Glutamatergic neuron (in vitro differentiated cells): ENCODE data around the gene SELENOO. TPM values are rescaled to one million over a fixed set of nuclear protein-coding genes. Genes with fewer than 3 reads are reported as not detected.
A peak's percentile ranks its signal among the peaks of the same experiment; 100 is the strongest.
"Not testable (repeated sequence)": the region's sequence is repeated elsewhere in the genome, so short reads cannot be mapped to it uniquely, and the experiment has no call there.

Experiments
- DNase-seq: peaks from one replicate; pipeline ENCODE4 v3.0.0; 2022
- H3K27ac Mint-ChIP-seq: one replicate; pipeline ENCODE4 v1.8.0; 2020; ENCODE audit warnings: mild to moderate bottlenecking, mixed read lengths, inconsistent platforms; ENCODE audit not compliant: unreplicated experiment
- H3K27me3 Mint-ChIP-seq: one replicate; pipeline ENCODE4 v1.8.0; 2020; ENCODE audit warnings: mild to moderate bottlenecking, moderate library complexity, mixed read lengths, inconsistent platforms; ENCODE audit not compliant: unreplicated experiment
- H3K36me3 Mint-ChIP-seq: one replicate; pipeline ENCODE4 v1.8.0; 2020; ENCODE audit warnings: mild to moderate bottlenecking, mixed read lengths, inconsistent platforms; ENCODE audit not compliant: unreplicated experiment
- H3K4me1 Mint-ChIP-seq: one replicate; pipeline ENCODE4 v1.8.0; 2020; ENCODE audit warnings: mild to moderate bottlenecking, low read depth, mixed read lengths, inconsistent platforms; ENCODE audit not compliant: unreplicated experiment
- H3K4me3 Mint-ChIP-seq: one replicate; pipeline ENCODE4 v1.8.0; 2020; ENCODE audit warnings: mild to moderate bottlenecking, mixed read lengths, inconsistent platforms; ENCODE audit not compliant: unreplicated experiment
- H3K9me3 Mint-ChIP-seq: one replicate; pipeline ENCODE4 v1.8.0; 2020; ENCODE audit warnings: mild to moderate bottlenecking, moderate library complexity, mixed read lengths, inconsistent platforms; ENCODE audit not compliant: unreplicated experiment
- total RNA-seq: library from RNA; stranded (reverse); fragmentation: NEBNext Ultra II Directional; extraction: Animal tissue kit (Norgen Biotek cat#: 25700); gene quantifications from one replicate; pipeline ENCODE4 v1.2.1, GENCODE V29; 2021; ENCODE audit not compliant: unreplicated experiment
- TF ChIP-seq, protein P1 (sequence below): fragments of 200-600 bp; sonication (generic); IDR thresholded peaks from one replicate; pipeline ENCODE4 v1.5.0; 2021; ENCODE audit not compliant: partially characterized antibody, unreplicated experiment

The SELENOO gene
- total RNA-seq, 1 donor from 2014 or later = 23.9 TPM

DNA sequence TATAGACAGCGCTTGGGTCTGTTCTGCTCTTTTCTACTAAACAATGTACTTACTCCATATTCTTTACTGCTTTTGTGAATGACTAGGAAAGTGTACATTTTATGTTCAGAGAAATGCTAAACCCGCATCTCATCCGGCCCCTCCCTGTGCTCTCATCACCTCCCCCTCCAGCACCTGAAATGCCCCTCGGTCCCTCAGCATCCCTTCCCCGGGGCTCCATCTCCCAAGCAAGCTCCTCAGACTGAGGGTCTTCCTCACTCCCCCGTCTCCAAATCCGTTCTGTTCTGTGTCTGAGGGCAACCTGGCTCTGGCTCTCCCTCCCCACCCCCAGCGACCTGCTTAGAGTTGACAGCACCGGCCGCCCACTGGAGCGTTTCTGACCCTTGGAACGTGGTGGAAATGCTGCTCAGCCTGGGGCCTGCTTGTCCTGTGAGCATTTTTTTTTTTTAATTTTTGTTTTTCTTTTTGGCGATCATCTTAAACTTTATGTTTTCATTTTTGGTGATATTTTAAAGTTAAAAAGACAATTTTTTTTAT, 1.4 kb downstream of the SELENOO start:
- H3K36me3 Mint-ChIP-seq = peaks cover 10% of the 10 kb centered on the region
- peaks cover 8% of the 10 kb centered on the region for H3K4me1 Mint-ChIP-seq
- H3K4me3 Mint-ChIP-seq = peak overlapping the region; percentile 93
- TF ChIP-seq, protein P1, sequence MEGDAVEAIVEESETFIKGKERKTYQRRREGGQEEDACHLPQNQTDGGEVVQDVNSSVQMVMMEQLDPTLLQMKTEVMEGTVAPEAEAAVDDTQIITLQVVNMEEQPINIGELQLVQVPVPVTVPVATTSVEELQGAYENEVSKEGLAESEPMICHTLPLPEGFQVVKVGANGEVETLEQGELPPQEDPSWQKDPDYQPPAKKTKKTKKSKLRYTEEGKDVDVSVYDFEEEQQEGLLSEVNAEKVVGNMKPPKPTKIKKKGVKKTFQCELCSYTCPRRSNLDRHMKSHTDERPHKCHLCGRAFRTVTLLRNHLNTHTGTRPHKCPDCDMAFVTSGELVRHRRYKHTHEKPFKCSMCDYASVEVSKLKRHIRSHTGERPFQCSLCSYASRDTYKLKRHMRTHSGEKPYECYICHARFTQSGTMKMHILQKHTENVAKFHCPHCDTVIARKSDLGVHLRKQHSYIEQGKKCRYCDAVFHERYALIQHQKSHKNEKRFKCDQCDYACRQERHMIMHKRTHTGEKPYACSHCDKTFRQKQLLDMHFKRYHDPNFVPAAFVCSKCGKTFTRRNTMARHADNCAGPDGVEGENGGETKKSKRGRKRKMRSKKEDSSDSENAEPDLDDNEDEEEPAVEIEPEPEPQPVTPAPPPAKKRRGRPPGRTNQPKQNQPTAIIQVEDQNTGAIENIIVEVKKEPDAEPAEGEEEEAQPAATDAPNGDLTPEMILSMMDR = no peak
- DNase-seq = no peak
- peaks cover 15% of the 10 kb centered on the region for H3K9me3 Mint-ChIP-seq
- H3K27ac Mint-ChIP-seq = peak overlapping the region; percentile 72
- H3K27me3 Mint-ChIP-seq = peaks cover 10% of the 10 kb centered on the region

DNA sequence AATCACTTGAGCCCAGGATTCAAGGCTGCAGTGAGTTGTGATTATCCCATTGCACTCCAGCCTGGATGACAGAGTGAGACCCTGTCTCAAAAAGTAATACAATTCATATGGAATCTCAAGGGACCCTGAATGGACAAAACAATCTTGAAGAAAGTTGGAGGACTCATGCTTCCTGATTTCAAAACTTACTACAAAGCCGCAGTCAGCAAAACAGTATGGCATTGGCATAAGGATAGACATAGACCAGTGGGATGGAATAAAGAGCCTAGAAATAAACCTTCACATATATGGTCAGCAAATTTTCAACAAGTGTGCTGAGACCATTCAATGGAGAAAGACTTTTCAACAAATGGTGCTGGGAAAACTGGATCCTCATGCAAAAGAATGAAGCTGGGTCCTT, 2.5 kb downstream of the SELENOO start:
- H3K27ac Mint-ChIP-seq = no peak overlapping the region
- peaks cover 19% of the 10 kb centered on the region for H3K9me3 Mint-ChIP-seq
- H3K36me3 Mint-ChIP-seq = peaks cover 10% of the 10 kb centered on the region
- TF ChIP-seq, protein P1 = no peak
- peaks cover 8% of the 10 kb centered on the region for H3K27me3 Mint-ChIP-seq
- peak overlapping the region; percentile 7 for H3K4me3 Mint-ChIP-seq
- peaks cover 13% of the 10 kb centered on the region for H3K4me1 Mint-ChIP-seq
- no peak for DNase-seq

DNA sequence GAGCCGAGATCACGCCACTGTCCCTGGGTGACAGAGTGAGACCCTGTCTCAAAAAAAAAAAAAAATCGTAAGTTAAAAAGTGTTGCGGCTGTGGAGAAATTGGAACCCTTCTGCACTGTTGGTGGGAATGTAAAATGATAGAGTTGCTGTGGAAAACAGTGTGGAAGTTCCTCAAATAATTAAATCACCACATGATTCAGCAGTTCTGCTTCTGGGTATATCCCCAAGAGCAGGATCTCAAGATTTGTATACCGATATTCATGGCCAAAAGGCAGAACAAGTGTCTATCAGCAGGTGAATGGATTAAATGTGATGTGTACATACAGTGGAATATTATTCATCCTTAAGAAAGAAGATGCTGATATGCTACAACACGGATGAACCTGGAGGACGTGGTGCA, 3.8 kb downstream of the SELENOO start:
- Mint-ChIP-seq H3K27me3 (peaks cover 8% of the 10 kb centered on the region), H3K36me3 (peaks cover 10% of the 10 kb centered on the region), H3K27ac (peak overlapping the region; percentile 33), H3K9me3 (peaks cover 21% of the 10 kb centered on the region), H3K4me1 (peaks cover 13% of the 10 kb centered on the region), H3K4me3 (peak overlapping the region; percentile 5)
- TF ChIP-seq, protein P1 = no peak
- DNase-seq = no peak

DNA sequence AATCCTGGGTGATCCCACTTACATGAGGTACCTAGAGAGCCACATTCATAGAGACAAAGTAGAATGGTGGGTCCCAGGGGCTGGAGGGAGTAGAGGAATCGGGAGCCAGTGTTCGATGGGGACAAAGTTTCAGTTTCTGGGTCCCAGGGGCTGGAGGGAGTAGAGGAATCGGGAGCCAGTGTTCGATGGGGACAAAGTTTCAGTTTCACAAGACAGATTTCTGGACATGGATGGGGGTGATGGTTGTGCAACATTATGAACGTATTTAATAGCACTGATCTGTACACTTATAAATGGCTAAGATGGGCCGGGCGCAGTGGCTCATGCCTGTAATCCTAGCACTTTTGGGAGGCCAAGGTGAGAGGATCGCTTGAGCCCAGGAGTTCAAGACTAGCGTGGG, 4.2 kb downstream of the SELENOO start:
- Mint-ChIP-seq H3K27ac (peak overlapping the region; percentile 33), H3K4me3 (peak overlapping the region; percentile 5)

DNA sequence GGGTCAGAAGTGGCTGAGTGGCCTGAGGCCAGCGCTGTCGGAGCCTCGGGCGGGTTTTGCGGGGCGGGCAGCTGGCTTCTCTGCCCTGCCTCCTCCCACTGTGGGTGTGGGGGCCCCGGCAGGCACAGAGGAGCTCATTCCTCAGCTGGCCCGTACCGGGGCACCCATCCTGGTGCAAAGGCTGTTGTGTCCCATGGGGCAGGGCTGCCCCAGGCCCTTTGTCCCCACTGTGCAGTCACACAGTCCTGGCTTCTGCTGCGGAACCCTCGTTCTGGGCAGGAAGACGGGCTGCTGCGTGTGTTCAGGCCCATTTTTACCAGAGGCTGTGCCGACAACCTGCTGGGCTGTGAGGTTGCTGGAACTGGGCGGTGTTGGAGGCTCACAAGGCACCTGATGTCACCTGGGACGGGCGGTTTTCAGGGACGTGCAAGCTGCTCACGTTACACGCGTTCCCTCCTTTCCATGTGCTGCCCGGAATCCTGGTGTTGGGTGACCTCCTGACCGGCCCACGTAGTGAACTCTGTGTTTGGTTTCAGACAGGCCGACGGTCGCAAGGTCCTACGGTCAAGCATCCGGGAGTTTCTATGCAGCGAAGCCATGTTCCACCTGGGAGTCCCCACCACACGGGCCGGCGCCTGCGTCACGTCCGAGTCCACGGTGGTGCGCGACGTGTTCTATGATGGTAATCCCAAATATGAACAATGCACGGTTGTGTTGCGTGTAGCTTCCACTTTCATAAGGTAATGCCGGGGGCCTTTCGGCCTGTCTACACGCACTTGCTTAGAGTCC, 5.2 kb downstream of the SELENOO start:
- H3K4me3 Mint-ChIP-seq = no peak overlapping the region
- DNase-seq = no peak
- TF ChIP-seq, protein P1 = no peak
- H3K9me3 Mint-ChIP-seq = peaks cover 21% of the 10 kb centered on the region
- H3K36me3 Mint-ChIP-seq = peaks cover 13% of the 10 kb centered on the region
- H3K4me1 Mint-ChIP-seq = peaks cover 15% of the 10 kb centered on the region
- no peak overlapping the region for H3K27ac Mint-ChIP-seq
- peaks cover 11% of the 10 kb centered on the region for H3K27me3 Mint-ChIP-seq

More for the DNA sequence above, 4.2 kb downstream of the SELENOO start:
- Mint-ChIP-seq H3K9me3 (peaks cover 21% of the 10 kb centered on the region), H3K27me3 (peaks cover 11% of the 10 kb centered on the region), H3K36me3 (peaks cover 13% of the 10 kb centered on the region), H3K4me1 (peaks cover 15% of the 10 kb centered on the region)
- DNase-seq = not testable (repeated sequence)
